ENCODE results near the gene LMF2.
A peak's percentile ranks its signal among the peaks of the same experiment; 100 is the strongest.

LMF2 gene

GRCh38 chr22:50526834-50527801 lies 19.6 kb upstream of the LMF2 start:
- H3K36me3 ChIP-seq (ENCODE audit: control insufficient read depth, low read length) = peaks cover 34% of the 10 kb centered on the region
- peaks cover 36% of the 10 kb centered on the region for H3K4me1 ChIP-seq (ENCODE audit: control insufficient read depth, low read length)
- peak overlapping the region; percentile 83 for H3K27ac ChIP-seq (ENCODE audit: low read depth, low read length)
- H3K79me2 ChIP-seq (ENCODE audit: control insufficient read depth, low read length) = peaks cover 50% of the 10 kb centered on the region
- TF ChIP-seq EZH2phosphoT487 (IDR thresholded peaks at IDR 0.05; ENCODE audit: borderline replicate concordance, low read length) = no peak
- no peak for TF ChIP-seq CTCF (IDR thresholded peaks at IDR 0.05; ENCODE audit: low read depth, low read length, poor library complexity, severe bottlenecking)
- peak overlapping the region; percentile 97 for H3K4me2 ChIP-seq (ENCODE audit: low read length)
- H3K27me3 ChIP-seq (ENCODE audit: control insufficient read depth, low read length) = no peaks in the 10 kb centered on the region
- no peaks in the 10 kb centered on the region for H4K20me1 ChIP-seq (ENCODE audit: control insufficient read depth, insufficient read depth, low read depth, low read length)
- H3F3A ChIP-seq (ENCODE audit: control insufficient read depth, insufficient read depth) = peaks cover 21% of the 10 kb centered on the region
- no peaks in the 10 kb centered on the region for H3K9me3 ChIP-seq (ENCODE audit: control insufficient read depth, insufficient read depth, low read length)
- H3K4me3 ChIP-seq (ENCODE audit: low read length) = peak overlapping the region; percentile 93
- no peaks in the 10 kb centered on the region for H3K9me2 ChIP-seq (replicated peaks; ENCODE audit: control insufficient read depth, low read length)

GRCh38 chr22:50526108-50526833 lies 18.8 kb upstream of the LMF2 start:
- TF ChIP-seq CTCF (IDR thresholded peaks at IDR 0.05; ENCODE audit: low read depth, low read length, poor library complexity, severe bottlenecking) (peak; percentile 88), EZH2phosphoT487 (IDR thresholded peaks at IDR 0.05; ENCODE audit: borderline replicate concordance, low read length) (no peak)
- Histone ChIP-seq H3K9me2 (replicated peaks; ENCODE audit: control insufficient read depth, low read length) (no peaks in the 10 kb centered on the region), H3K27ac (ENCODE audit: low read depth, low read length) (peak overlapping the region; percentile 83), H3K4me3 (ENCODE audit: low read length) (peak overlapping the region; percentile 93), H3K36me3 (ENCODE audit: control insufficient read depth, low read length) (peaks cover 42% of the 10 kb centered on the region), H3K79me2 (ENCODE audit: control insufficient read depth, low read length) (peaks cover 49% of the 10 kb centered on the region), H3K4me2 (ENCODE audit: low read length) (peak overlapping the region; percentile 97), H4K20me1 (ENCODE audit: control insufficient read depth, insufficient read depth, low read depth, low read length) (no peaks in the 10 kb centered on the region), H3K27me3 (ENCODE audit: control insufficient read depth, low read length) (no peaks in the 10 kb centered on the region), H3F3A (ENCODE audit: control insufficient read depth, insufficient read depth) (peaks cover 21% of the 10 kb centered on the region), H3K4me1 (ENCODE audit: control insufficient read depth, low read length) (peaks cover 33% of the 10 kb centered on the region), H3K9me3 (ENCODE audit: control insufficient read depth, insufficient read depth, low read length) (no peaks in the 10 kb centered on the region)

- no peaks in the 10 kb centered on the region for H3K27me3 ChIP-seq (ENCODE audit: control insufficient read depth, low read length)
- H3K4me3 ChIP-seq (ENCODE audit: low read length) = peak overlapping the region; percentile 93
- TF ChIP-seq EZH2phosphoT487 (IDR thresholded peaks at IDR 0.05; ENCODE audit: borderline replicate concordance, low read length) (no peak), CTCF (IDR thresholded peaks at IDR 0.05; ENCODE audit: low read depth, low read length, poor library complexity, severe bottlenecking) (no peak)
- peak overlapping the region; percentile 83 for H3K27ac ChIP-seq (ENCODE audit: low read depth, low read length)
- no peaks in the 10 kb centered on the region for H3K9me3 ChIP-seq (ENCODE audit: control insufficient read depth, insufficient read depth, low read length)
- H3K9me2 ChIP-seq (replicated peaks; ENCODE audit: control insufficient read depth, low read length) = no peaks in the 10 kb centered on the region
- peaks cover 51% of the 10 kb centered on the region for H3K79me2 ChIP-seq (ENCODE audit: control insufficient read depth, low read length)
- H3K4me1 ChIP-seq (ENCODE audit: control insufficient read depth, low read length) = peaks cover 33% of the 10 kb centered on the region
- H3K36me3 ChIP-seq (ENCODE audit: control insufficient read depth, low read length) = peaks cover 45% of the 10 kb centered on the region
- peaks cover 21% of the 10 kb centered on the region for H3F3A ChIP-seq (ENCODE audit: control insufficient read depth, insufficient read depth)
- no peaks in the 10 kb centered on the region for H4K20me1 ChIP-seq (ENCODE audit: control insufficient read depth, insufficient read depth, low read depth, low read length)
- peak overlapping the region; percentile 97 for H3K4me2 ChIP-seq (ENCODE audit: low read length)
These were observed 18.3 kb upstream of the LMF2 start for GRCh38 chr22:50525858-50526107.
